GM18526 (cell line): ENCODE data around the gene RPS15.

Experiments
- POLR2A ChIP-seq: IDR thresholded peaks from 3 replicates; pipeline ENCODE4 v1.6.1; 2011; ENCODE audit not compliant: insufficient read length; ENCODE audit errors: extremely low read depth

Gene RPS15

DNA sequence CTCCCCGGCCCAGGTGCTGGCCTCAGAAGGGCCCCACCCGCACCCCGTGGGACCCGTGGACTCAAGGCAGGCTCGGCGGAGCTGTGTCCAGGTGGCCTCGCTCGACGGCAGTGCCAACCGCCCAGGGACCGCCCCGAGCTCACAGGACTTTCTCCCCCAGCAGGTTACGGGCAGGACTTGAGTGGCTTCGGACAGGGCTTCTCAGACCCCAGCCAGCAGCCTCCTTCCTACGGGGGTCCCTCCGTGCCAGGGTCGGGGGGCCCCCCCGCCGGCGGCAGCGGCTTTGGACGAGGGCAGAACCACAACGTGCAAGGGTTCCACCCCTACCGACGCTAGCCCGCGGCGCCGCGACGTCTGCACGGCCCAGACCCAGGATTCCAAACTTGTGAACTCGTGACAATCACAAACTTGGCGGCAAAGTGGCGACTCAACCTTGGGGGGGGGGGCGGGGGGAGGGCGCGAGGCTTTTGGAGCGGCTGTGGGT, 3.6 kb upstream of the RPS15 start:
- TF ChIP-seq POLR2A, result no peak

DNA sequence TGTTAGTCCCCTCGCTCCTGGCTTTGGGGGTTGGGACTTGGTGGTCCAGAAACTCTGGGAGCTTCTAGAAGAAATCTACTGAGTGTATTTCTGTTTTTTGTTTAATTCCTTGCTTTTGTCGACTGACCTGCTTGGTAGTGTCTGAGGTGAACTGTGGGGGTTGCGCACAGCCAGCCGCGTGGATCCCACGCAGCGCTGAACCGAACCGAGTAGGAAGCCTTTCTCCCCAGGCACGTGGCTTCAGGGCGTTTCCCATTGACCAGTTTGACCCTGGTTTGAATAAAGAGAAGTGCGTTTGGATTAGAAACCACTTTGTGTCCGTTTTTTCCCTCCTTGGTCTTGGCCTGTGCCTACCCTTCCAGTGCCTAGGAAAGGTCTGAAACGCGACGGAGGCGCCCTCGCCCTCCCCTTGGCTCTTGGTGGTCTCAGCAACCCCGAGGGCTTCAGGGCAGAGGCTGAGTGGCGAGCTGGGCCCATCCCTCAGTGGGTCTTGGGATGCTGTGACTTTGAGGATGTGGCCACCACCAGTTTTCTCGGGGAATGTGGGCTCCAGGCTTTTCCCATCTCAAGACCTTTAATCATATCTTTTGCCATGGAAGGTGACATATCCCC, 2.7 kb upstream of the RPS15 start:
- TF ChIP-seq POLR2A, result no peak

DNA sequence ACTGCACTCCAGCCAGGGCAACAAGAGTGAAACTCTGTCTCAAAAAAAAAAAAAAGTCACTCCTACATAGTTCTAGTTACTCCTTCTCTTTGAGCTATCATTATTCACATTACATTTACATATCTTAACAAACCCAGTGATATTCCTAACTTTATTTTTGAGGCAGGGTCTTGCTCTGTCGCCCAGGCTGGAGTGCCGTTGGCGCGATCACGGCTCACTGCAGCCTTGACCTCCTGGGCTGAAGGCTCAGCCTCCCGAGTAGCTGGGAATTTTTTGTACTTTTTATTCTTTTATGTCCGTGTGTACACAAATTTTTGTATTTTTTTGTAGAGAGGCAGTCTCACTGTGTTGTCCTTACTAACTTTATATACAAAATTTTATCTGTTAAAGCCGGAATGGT, 587 bp upstream of the RPS15 start:
- no peak for TF ChIP-seq POLR2A

DNA sequence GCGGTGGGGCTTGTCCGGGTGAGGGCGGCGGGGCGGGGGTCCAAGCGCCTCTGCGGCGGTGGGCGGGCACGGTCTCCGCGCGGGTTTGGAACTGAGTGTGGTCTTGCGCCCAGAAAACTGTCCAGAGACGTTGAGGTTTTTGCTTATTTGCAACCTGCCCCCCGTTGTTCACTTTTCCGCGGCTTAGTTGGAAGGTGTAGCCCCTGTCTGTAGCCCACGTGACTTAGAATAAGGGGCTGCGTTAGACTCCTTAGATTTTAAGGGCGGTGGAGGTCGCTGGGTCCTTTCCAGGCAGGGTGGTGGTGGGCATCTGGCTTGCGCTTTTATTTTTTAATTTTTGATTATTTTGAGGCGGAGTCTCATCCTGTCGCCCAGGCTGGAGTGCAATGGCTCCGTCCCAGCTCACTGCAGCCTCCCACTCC, 748 bp downstream of the RPS15 start:
- TF ChIP-seq POLR2A, result no peak

DNA sequence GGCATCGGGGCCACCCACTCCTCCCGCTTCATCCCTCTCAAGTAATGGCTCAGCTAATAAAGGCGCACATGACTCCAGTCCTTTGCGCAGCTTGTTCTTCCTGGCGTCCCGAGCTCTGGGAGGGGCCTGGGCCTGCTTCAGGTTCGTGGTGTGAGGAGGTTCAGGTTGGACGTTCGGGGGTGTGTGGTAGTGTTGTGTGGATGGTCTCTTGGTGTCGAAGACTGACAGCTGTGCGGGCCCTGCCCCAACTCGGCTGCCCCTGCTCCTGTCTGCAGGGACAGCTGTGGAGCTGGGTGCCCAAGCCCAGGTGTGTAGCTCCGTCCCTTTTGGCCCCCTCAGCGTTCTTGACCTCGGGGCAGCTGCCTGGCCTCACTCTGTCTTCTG, 2.2 kb downstream of the RPS15 start:
- no peak for TF ChIP-seq POLR2A

DNA sequence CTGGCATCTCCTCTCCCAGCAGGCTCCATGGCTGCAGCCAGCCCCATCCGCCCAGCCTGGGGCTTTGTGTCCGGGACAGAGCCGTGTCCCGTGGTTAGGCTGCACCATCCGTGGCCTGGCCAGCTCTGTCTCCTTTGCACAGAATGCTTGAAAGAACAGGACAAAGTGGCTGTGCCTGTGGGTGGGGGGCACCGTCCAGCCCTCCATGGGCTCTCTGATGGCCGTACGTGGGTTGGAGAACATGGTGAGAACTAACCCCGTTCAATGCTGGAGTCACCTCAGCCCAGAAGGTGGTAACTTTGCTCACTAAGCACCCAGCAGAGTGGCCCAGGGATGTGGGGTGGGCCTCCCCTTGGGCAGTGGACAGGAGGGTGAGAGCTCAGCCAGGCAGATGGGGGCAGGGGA, 2.8 kb downstream of the RPS15 start:
- no peak for TF ChIP-seq POLR2A

DNA sequence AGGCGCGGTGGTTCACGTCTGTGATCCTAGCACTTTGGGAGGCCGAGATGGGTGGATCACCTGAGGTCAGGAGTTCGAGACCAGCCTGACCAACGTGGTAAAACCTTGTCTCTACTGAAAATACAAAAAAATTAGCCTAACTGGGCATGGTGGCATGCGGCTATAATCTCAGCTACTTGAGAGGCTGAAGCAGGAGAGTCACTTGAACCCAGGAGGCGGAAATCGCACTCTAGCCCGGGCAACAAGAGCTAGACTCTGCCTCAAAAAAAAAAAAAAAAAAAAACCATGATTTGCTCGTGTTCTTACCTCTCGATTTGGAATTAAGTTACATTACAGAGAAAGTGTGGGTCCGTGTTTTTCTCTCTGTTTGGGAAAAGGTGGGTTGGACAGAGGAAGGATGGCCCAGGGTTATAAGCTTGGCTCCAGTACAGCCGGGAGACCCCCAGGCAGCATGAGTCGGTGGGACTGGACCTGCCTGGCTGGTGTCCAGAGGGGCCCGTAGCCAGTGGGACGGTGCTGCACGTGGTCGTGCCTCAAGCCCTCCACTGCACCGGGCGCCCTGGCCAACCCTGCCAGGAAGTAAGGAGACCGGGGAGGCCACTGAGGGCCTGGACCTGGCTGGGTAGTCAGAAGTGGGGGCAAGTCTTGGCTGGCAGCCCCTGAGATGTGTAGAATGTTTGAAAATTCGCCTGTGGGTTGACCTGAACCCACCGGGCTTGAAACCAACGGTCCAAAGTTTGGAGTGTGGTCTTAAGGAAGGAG, 3.7 kb downstream of the RPS15 start:
- TF ChIP-seq POLR2A, result no peak

DNA sequence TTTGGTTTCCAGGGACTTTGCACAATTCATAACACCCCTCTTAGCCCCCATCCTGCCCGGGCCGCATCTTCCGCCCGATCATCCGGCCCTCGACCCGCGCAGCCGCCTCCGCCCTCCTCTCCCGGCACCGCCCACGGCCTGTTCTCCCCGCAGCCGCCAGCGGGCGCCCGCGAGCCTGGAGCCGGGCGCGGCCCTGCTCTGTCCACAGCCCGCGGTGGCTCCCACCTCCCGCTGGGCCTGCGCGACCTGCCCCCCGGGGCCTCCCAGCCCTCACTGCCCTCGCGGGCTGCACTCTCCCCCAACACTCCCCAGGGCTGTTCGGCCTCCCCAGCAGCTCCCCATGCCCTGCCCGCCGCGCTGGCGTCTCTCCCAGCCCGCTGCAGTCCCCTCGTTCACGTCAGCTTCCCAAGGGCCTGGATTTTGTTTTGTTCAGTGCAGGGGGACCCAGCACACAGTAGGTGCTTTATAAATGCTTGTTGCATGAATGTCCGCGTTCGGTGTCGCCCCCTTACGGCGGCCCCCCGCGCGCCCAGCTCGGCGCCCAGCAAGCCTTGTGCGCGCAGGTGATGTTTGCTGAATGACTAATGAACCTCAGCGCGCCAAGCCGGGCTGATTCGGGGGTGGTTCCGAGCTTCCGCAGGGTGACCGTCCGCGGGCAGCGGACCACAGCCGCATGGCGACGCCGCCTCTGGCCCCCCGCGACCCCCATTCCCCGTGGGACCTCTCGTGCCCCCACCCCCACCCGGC, 7.2 kb downstream of the RPS15 start:
- TF ChIP-seq POLR2A, result no peak

DNA sequence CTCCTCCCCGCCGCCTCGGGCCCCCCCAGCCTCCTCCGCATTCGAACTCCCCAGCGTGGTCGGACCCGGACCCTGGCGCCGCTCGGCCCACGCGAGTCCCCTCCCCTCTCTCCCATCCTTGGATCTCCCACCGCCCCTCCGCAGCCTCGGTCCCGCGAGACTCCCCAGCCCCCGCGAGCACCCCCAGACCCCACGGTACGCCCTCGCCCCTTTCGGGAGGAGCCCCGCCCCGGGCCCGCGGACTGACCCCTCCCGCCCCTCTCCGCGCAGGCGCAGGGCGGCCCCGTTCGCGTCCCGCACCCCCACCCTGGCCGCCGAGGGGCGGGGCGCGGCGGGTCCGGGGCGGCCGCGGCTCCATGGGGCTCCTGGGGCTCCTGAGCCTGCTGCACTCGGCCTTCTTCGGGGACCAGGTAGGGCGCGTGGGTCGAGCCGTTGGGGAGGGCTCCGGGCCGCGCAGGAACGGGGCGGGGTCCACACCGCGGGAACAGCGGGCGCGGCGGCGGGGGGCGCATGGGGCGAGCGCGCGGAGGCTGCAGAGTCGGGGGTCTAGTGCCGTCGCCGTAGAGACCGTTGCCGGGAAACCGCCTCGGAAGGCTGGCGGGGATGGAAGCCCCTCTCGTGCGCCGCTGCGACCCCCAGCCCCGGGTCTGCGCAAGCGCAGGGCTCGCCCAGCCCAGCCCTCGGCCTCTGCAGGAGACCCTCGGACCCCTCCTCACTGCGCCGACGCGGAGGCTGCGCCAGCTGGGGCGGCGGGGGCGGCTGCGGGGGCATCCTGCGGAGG, 7.9 kb downstream of the RPS15 start:
- no peak for TF ChIP-seq POLR2A

DNA sequence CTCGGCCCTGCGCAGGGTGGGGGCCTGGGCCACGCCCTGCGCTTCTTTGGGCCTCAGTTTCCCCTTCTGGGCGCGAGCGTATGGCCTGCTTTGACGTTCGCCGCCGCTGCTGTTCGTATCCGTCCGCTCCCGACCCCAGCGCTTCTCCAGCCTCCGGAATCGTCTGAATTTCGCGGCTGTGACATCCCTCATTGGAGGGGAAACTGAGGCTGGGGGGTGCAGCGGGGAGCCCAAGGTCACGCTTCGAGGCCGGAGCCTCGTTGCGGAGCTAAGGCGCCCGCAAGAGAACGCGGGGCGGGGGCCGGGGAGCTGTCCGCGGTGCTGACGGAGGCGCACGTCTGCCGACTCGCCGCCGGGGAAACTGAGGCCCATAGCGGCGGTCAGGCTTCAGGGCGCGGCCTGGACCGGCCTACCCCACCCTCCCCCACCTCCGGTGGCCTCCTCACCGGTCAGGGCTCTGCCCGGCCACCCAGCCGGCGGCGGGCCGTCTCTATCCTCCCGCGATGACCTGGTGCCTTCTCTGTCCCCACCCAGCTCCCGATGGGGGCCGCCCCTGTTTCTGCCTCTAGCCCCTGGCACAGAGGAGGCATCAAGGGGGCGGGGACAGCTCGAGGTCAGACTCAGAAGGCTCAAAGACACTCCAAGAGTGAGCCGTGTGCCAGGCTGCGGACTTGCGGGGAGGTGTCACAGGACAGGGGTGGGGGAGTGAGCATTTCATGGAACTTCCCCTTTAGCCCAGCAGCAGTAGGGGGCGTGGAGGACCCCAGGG, 8.7 kb downstream of the RPS15 start:
- no peak for TF ChIP-seq POLR2A

DNA sequence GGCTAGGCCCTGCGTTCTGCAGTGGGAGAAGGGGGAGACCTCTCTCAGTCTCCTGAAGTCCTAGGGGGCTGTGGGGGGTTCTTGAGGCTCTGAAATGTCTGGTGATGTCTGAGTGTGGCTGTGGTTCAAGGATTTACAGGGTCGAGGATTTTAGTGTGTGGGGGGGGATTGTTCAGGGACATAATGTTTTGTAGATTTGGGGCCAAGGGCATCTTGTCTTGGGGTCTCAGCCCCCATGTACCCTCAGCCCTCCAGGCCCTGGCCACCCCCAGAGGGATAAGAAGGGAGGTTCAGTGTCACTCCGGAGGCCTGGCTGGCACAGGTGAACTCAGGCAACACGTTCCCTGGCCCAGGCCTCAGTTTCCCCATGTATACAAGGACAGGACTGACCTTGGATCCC, 9.3 kb downstream of the RPS15 start:
- no peak for TF ChIP-seq POLR2A

DNA sequence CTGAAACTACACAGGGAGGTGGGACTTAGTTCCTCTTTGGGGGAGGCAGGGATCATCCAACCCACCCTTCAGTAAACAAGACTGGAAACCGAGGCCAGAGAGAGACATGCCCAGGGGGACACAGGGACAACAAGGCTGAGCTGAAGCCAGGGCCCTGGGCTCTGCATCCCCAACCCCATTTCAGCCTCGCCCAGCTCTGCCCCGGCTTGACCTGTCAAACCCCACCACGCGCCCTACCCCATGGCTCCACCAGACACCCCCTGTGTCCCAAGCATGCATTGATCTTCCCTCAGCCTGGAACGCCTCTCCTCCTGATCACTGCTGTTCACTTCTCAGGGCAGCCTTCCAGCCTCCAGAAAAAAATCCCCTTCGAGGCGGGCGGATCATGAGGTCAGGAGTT, 9.7 kb downstream of the RPS15 start:
- no peak for TF ChIP-seq POLR2A

DNA sequence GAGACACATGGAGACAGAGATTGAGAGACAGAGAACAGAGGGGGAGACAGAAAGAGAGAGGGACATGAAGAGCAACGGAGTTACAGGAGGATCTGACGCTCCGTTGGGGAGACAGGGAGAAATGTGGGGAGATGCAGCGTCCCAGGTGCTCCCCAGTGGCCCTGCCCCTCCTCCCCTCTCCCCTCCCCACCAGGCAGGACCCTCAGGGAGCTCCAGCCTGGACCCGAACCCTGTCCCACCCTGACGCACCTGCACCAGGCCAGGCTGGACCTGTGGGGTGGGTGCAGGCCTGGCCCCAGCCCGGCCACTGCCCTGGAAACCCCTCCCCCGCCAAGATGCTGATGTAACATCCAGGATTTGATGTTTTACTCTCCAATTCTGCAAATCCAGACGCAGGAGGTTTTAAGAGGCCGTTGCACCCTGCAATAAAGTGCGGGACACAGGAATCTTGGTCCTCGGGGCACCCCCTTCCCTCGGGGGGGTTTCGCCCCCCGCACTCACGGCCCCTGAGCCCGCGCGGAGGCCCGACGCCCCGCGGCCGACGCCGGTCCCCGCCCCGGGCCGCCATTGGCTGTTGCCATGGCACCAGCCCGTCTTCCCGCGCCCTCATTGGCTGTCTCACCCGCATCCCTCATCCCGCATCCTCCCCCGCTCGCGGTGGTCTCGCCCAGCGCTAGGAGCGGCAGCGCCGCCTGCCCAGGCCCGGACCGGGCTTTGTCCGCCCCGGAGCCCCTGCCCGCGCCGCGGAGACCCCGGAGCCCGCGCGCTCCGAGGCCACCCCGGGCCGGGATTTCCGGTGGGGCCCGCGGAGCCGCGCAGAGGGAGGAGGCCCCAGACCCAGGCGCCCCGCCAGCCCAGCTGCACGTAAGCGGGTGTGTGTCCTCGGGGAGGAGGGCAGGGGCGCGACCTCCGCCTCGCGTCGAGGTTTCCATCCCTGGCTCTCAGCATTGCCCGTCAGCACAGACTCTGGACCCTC, 11.6 kb downstream of the RPS15 start, which contains the start of gene APC2:
Gene APC2 (plus strand): TSS at position 655 of the 976 bp plus-strand sequence. CDS start 2,881 bp downstream, outside the sequence.
- no peak for TF ChIP-seq POLR2A
